Measurements from ENCODE around the gene CETN2.

- no peak for TF ChIP-seq CTCF (IDR thresholded peaks at IDR 0.05)
- TF ChIP-seq POLR2A (IDR thresholded peaks at IDR 0.05): no peak
- no peak for TF ChIP-seq POLR2AphosphoS5 (IDR thresholded peaks at IDR 0.05)
- no peak for TF ChIP-seq EP300 (IDR thresholded peaks at IDR 0.05)
Measured at GRCh38 chrX:152873361-152873760, 42.8 kb upstream of the CETN2 start.

Measured in sigmoid colon (tissue), 4 donors.